Measurements from ENCODE around the gene MMRN2. TPM values are rescaled to one million over a fixed set of nuclear protein-coding genes. Genes with fewer than 3 reads are reported as not detected.

The MMRN2 gene
- total RNA-seq, 1 donor from 2014 or later, result 6.5 TPM

- Mint-ChIP-seq H3K27ac (no peak overlapping the region), H3K36me3 (peaks cover 38% of the 10 kb centered on the region), H3K9me3 (peaks cover 4% of the 10 kb centered on the region), H3K4me3 (no peak overlapping the region), H3K4me1 (no peaks in the 10 kb centered on the region), H3K27me3 (ENCODE audit: low read depth) (no peaks in the 10 kb centered on the region)
- no peak for DNase-seq (ENCODE audit: low spot score in 2 of 2, unreplicated experiment in 2 of 2)
- TF ChIP-seq, protein P1, sequence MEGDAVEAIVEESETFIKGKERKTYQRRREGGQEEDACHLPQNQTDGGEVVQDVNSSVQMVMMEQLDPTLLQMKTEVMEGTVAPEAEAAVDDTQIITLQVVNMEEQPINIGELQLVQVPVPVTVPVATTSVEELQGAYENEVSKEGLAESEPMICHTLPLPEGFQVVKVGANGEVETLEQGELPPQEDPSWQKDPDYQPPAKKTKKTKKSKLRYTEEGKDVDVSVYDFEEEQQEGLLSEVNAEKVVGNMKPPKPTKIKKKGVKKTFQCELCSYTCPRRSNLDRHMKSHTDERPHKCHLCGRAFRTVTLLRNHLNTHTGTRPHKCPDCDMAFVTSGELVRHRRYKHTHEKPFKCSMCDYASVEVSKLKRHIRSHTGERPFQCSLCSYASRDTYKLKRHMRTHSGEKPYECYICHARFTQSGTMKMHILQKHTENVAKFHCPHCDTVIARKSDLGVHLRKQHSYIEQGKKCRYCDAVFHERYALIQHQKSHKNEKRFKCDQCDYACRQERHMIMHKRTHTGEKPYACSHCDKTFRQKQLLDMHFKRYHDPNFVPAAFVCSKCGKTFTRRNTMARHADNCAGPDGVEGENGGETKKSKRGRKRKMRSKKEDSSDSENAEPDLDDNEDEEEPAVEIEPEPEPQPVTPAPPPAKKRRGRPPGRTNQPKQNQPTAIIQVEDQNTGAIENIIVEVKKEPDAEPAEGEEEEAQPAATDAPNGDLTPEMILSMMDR (IDR thresholded peaks at IDR 0.05; ENCODE audit: unreplicated experiment), result no peak
Measured at GRCh38 chr10:86914734-86915133, 42.7 kb downstream of the MMRN2 start.

DNA sequence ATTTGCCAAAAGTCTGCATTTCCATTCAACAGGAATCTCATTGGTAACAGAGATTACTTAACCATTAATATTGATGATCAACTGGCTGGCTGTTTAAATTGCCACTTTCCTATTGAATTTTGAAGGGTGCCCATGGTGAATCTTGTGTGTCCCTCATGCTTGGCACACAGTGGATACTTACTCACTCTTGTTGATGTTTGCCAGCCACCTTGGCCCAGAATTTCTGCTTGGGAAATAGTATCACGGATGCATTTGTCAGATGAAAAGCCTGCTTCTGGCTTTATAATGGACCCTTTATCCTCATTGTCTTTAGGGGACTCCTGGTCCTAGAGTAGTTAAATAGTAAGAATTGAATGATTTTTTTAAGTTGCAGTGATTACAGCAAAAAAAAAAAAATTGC lies 52.0 kb downstream of the MMRN2 start:
- Mint-ChIP-seq H3K9me3 (peaks cover 35% of the 10 kb centered on the region), H3K27me3 (ENCODE audit: low read depth) (no peaks in the 10 kb centered on the region), H3K27ac (no peak overlapping the region), H3K4me3 (no peak overlapping the region), H3K4me1 (no peaks in the 10 kb centered on the region), H3K36me3 (peaks cover 60% of the 10 kb centered on the region)
- no peak for DNase-seq (ENCODE audit: low spot score in 2 of 2, unreplicated experiment in 2 of 2)
- TF ChIP-seq, protein P1 (IDR thresholded peaks at IDR 0.05; ENCODE audit: unreplicated experiment), result no peak

DNA sequence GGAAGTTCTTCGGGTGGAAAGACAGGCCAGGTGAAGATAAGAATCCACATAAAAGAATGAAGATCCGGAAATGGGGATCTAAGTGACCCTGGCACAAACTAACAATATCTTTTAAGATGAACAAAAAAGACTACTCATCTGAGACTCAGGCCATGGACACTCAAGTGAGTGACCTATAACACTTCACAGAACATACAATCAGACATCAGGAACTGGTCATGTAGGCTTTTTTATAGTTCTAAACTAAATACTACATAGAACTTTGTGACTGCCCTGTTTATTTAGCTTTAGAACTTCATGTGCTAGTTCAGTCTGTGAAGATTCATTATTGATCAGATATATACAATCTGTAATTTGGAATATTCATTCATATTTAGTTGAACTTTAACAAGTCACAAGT lies 52.8 kb downstream of the MMRN2 start:
- peaks cover 60% of the 10 kb centered on the region for H3K36me3 Mint-ChIP-seq
- H3K9me3 Mint-ChIP-seq, result peaks cover 35% of the 10 kb centered on the region
- TF ChIP-seq, protein P1 (IDR thresholded peaks at IDR 0.05; ENCODE audit: unreplicated experiment), result no peak
- no peaks in the 10 kb centered on the region for H3K27me3 Mint-ChIP-seq (ENCODE audit: low read depth)
- H3K4me3 Mint-ChIP-seq, result no peak overlapping the region
- no peak for DNase-seq (ENCODE audit: low spot score in 2 of 2, unreplicated experiment in 2 of 2)
- H3K4me1 Mint-ChIP-seq, result peaks cover 3% of the 10 kb centered on the region
- no peak overlapping the region for H3K27ac Mint-ChIP-seq

- peaks cover 7% of the 10 kb centered on the region for H3K4me1 Mint-ChIP-seq
- H3K4me3 Mint-ChIP-seq, result no peak overlapping the region
- no peak overlapping the region for H3K27ac Mint-ChIP-seq
- no peak for DNase-seq (ENCODE audit: low spot score in 2 of 2, unreplicated experiment in 2 of 2)
- no peaks in the 10 kb centered on the region for H3K27me3 Mint-ChIP-seq (ENCODE audit: low read depth)
- H3K9me3 Mint-ChIP-seq, result peaks cover 22% of the 10 kb centered on the region
- TF ChIP-seq, protein P1 (IDR thresholded peaks at IDR 0.05; ENCODE audit: unreplicated experiment), result no peak
- H3K36me3 Mint-ChIP-seq, result peaks cover 37% of the 10 kb centered on the region
Measured at GRCh38 chr10:86900955-86901354, 56.5 kb downstream of the MMRN2 start.

- no peak overlapping the region for H3K4me3 Mint-ChIP-seq
- peak in 1 of 2 experiments; percentile 54 for DNase-seq (ENCODE audit: low spot score in 2 of 2, unreplicated experiment in 2 of 2)
- no peaks in the 10 kb centered on the region for H3K27me3 Mint-ChIP-seq (ENCODE audit: low read depth)
- TF ChIP-seq, protein P1 (IDR thresholded peaks at IDR 0.05; ENCODE audit: unreplicated experiment), result peak; percentile 75
- no peak overlapping the region for H3K27ac Mint-ChIP-seq
- peaks cover 13% of the 10 kb centered on the region for H3K9me3 Mint-ChIP-seq
- H3K4me1 Mint-ChIP-seq, result peaks cover 7% of the 10 kb centered on the region
- peaks cover 31% of the 10 kb centered on the region for H3K36me3 Mint-ChIP-seq
Measured at GRCh38 chr10:86899670-86900276, 57.6 kb downstream of the MMRN2 start.
